Mesendoderm (in vitro differentiated cells): Measurements from ENCODE around the gene MYO16.

ENCODE experiments used
- DNase-seq: peaks from one replicate; pipeline ENCODE4 v3.0.0; 2013
- H2AK5ac ChIP-seq: 2 replicates; pipeline ENCODE4 v1.6.1; 2013; ENCODE audit warnings: low read length, inconsistent platforms
- H2BK120ac ChIP-seq: 2 replicates; pipeline ENCODE4 v1.6.1; 2013; ENCODE audit warnings: low read depth, mild to moderate bottlenecking, low read length, moderate library complexity, mixed read lengths
- H2BK15ac ChIP-seq: replicated peaks from 2 replicates; pipeline ENCODE4 v1.6.1; 2013; ENCODE audit warnings: low read depth, mild to moderate bottlenecking, moderate library complexity
- H2BK5ac ChIP-seq: 2 replicates; pipeline ENCODE4 v1.6.1; 2013; ENCODE audit warnings: low read length, inconsistent platforms
- H3K18ac ChIP-seq: 2 replicates; pipeline ENCODE4 v1.6.1; 2013; ENCODE audit warnings: mild to moderate bottlenecking, low read length, mixed read lengths
- H3K23ac ChIP-seq: one replicate; pipeline ENCODE4 v1.6.1; 2013; ENCODE audit warnings: low read length
- H3K27ac ChIP-seq: 2 replicates; pipeline ENCODE4 v1.5.1; 2013; ENCODE audit warnings: low read depth, mild to moderate bottlenecking, inconsistent platforms, low read length, moderate library complexity
- H3K27me3 ChIP-seq: 2 replicates; pipeline ENCODE4 v1.6.1; 2013; ENCODE audit warnings: low read length, control low read depth, mild to moderate bottlenecking, inconsistent platforms; ENCODE audit not compliant: insufficient read depth, poor library complexity
- H3K36me3 ChIP-seq: 2 replicates; pipeline ENCODE4 v1.6.1; 2013; ENCODE audit warnings: low read length, inconsistent platforms; ENCODE audit not compliant: control insufficient read depth, insufficient read depth
- H3K4ac ChIP-seq: one replicate; pipeline ENCODE4 v1.6.1; 2013; ENCODE audit warnings: low read depth, mild to moderate bottlenecking, low read length, moderate library complexity
- H3K4me1 ChIP-seq: 2 replicates; pipeline ENCODE4 v1.6.1; 2013; ENCODE audit warnings: low read depth, low read length, inconsistent platforms; ENCODE audit not compliant: control insufficient read depth
- H3K4me2 ChIP-seq: 2 replicates; pipeline ENCODE4 v1.6.1; 2013; ENCODE audit warnings: low read length
- H3K4me3 ChIP-seq: 2 replicates; pipeline ENCODE4 v1.5.1; 2013; ENCODE audit warnings: mild to moderate bottlenecking, low read length
- H3K56ac ChIP-seq: one replicate; pipeline ENCODE4 v1.6.1; 2013; ENCODE audit warnings: low read length
- H3K79me1 ChIP-seq: 2 replicates; pipeline ENCODE4 v1.6.1; 2013; ENCODE audit warnings: low read length, inconsistent platforms
- H3K79me2 ChIP-seq: 2 replicates; pipeline ENCODE4 v1.6.1; 2013; ENCODE audit warnings: mild to moderate bottlenecking, low read length; ENCODE audit not compliant: control insufficient read depth, insufficient read depth
- H3K9ac ChIP-seq: 2 replicates; pipeline ENCODE4 v1.6.1; 2013; ENCODE audit warnings: low read length, inconsistent platforms
- H4K5ac ChIP-seq: one replicate; pipeline ENCODE4 v1.6.1; 2013; ENCODE audit warnings: low read length
- H4K8ac ChIP-seq: one replicate; pipeline ENCODE4 v1.6.1; 2013; ENCODE audit warnings: low read depth, mild to moderate bottlenecking, control low read depth, low read length, moderate library complexity
- WGBS: extraction: QIAGEN DNeasy Blood & Tissue Kit; methylation state at CpG from one replicate; pipeline ENCODE4 v1.1.7; 2013; ENCODE audit warnings: low lambda C conversion rate, missing lambda C conversion rate; ENCODE audit not compliant: insufficient coverage; ENCODE audit errors: extremely low coverage; 5-methylcytosine and 5-hydroxymethylcytosine counted together

The MYO16 gene

DNA sequence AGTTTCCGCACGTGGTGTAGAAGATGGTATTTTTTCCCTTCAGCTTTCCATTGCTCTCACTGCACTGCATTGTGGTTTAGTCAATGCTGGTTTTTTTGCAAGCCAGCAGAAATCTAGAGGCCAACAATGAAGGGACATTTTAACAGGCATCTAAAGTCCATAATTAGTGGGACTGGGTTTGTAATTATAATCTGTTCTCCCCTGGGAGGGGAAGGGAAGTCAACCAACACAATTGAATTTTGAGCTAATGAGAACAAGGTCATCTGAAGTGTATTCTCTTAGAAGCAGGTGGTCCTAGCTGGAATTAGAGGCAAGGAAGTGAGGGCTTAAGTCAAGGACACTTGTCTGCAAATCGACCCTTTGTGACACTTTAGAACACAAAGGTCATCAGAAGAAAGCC, 156.4 kb downstream of the MYO16 start:
- Histone ChIP-seq H3K4me1 (no peaks in the 10 kb centered on the region), H3K36me3 (no peaks in the 10 kb centered on the region), H3K4me3 (no peak overlapping the region), H3K23ac (no peak overlapping the region), H3K79me1 (no peaks in the 10 kb centered on the region), H2AK5ac (no peak overlapping the region), H3K4ac (no peak overlapping the region), H2BK120ac (no peak overlapping the region), H3K18ac (no peak overlapping the region), H3K79me2 (no peaks in the 10 kb centered on the region), H3K9ac (no peak overlapping the region), H3K27me3 (no peaks in the 10 kb centered on the region), H4K8ac (no peak overlapping the region), H4K5ac (no peak overlapping the region), H3K4me2 (no peak overlapping the region), H2BK15ac (no peak overlapping the region), H3K56ac (no peak overlapping the region), H2BK5ac (no peak overlapping the region), H3K27ac (no peak overlapping the region)
- WGBS, result no CpG with 5 or more reads among the region's 3 CpGs
- no peak for DNase-seq

DNA sequence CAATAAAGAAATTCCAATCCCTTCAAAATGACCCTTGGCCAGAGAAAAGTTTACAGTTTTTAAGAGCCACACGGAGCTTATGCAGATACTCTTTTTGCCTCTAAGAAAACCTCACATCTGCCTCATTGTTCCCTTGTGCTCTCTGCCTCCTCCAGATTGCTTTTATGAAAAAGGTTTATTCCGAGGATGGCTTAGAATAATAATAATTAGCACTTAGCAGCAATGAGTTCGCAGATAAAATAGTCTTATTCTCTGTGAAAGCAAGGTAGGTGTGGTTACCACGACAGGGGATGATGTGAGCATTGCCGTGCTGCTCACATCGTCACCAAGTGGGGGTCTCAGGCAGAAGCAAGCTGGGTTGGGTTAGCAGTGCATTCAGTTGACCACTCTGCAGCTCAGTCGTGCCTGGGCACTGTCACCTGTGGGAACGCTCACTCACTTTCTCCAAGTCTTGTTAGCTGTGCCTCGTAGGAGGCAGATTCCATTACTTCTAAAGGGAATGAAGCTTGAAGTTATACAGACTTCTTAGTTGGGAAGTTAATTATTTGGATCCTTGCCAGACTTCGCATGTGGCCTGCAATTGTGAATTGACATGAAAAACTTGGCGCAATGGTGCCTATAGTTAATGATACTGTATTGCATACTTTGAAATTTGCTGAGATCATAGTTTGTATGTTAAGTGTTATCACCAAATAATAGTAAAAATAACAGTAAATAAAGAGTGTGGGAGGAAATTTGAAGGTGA, 157.2 kb downstream of the MYO16 start:
- no peak overlapping the region for H3K56ac ChIP-seq
- no peak overlapping the region for H2AK5ac ChIP-seq
- H3K4me1 ChIP-seq, result no peaks in the 10 kb centered on the region
- no peaks in the 10 kb centered on the region for H3K79me2 ChIP-seq
- no peak overlapping the region for H4K5ac ChIP-seq
- H2BK120ac ChIP-seq, result no peak overlapping the region
- no peak overlapping the region for H3K4me3 ChIP-seq
- DNase-seq, result no peak
- H3K27ac ChIP-seq, result no peak overlapping the region
- no peak overlapping the region for H3K4ac ChIP-seq
- no peaks in the 10 kb centered on the region for H3K79me1 ChIP-seq
- H3K9ac ChIP-seq, result no peak overlapping the region
- no CpG with 5 or more reads among the region's 11 CpGs for WGBS
- no peak overlapping the region for H2BK15ac ChIP-seq
- no peaks in the 10 kb centered on the region for H3K36me3 ChIP-seq
- H4K8ac ChIP-seq, result no peak overlapping the region
- no peak overlapping the region for H3K4me2 ChIP-seq
- H3K23ac ChIP-seq, result no peak overlapping the region
- H3K27me3 ChIP-seq, result no peaks in the 10 kb centered on the region
- H3K18ac ChIP-seq, result no peak overlapping the region
- H2BK5ac ChIP-seq, result no peak overlapping the region

DNA sequence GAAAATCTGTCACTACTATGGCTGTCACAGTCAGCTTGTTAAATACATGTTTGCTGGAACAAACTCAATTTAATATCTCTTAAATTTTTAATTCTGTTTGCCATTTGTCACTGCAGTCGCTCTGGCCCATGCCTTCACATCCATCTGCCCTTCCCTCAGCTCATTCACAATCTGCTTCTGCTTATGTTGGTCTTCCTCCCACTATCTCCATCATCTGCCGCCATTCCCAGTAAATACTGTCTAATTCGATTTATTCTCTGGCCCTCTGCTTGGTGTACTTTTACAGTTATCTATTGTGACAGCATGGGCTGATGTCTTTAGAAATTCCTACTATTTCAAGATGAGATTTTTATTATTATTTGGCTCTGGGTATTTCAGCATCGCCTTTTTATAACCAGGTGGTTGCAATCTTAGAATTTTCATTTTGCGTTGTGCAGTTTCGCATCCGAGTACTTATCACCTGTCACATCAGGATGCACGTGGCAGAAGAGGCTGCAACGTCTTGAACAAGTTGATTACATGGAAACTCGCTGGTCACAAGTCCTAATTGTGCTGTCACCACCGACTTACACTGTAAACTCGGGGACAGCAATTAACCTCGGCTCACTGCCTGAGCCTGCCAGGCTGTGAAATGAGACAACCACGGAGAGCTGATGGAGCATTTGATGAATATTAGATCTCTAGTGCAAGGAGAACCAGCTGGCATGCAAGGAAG, 158.4 kb downstream of the MYO16 start:
- no peak overlapping the region for H3K27ac ChIP-seq
- no peak overlapping the region for H2BK5ac ChIP-seq
- no CpG with 5 or more reads among the region's 14 CpGs for WGBS
- no peak overlapping the region for H3K56ac ChIP-seq
- H3K18ac ChIP-seq, result no peak overlapping the region
- no peaks in the 10 kb centered on the region for H3K36me3 ChIP-seq
- no peaks in the 10 kb centered on the region for H3K27me3 ChIP-seq
- no peak overlapping the region for H2BK120ac ChIP-seq
- no peak overlapping the region for H3K9ac ChIP-seq
- H3K23ac ChIP-seq, result no peak overlapping the region
- H3K4me2 ChIP-seq, result no peak overlapping the region
- no peak for DNase-seq
- no peak overlapping the region for H4K5ac ChIP-seq
- no peaks in the 10 kb centered on the region for H3K79me2 ChIP-seq
- H3K4me1 ChIP-seq, result no peaks in the 10 kb centered on the region
- H2AK5ac ChIP-seq, result no peak overlapping the region
- H3K4ac ChIP-seq, result no peak overlapping the region
- H4K8ac ChIP-seq, result no peak overlapping the region
- no peaks in the 10 kb centered on the region for H3K79me1 ChIP-seq
- no peak overlapping the region for H2BK15ac ChIP-seq
- H3K4me3 ChIP-seq, result no peak overlapping the region

DNA sequence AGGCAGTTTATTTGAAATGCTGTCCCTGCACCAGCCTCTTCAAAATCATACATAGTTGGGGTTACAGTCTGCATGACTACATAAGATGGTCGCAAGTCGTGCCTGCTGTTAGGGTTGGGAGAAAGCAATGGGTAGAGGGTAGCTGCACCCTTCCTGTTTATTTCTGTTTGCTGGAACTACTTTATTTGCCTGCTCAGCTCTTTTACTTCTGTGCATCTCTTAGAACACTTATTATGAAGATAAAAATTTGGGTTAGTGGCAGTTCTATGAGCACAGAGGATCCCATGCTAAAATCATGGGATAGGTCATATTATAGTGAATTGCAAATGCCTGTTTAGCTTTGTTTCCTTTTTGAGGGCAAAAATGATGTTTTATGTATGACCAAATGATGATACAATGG, 160.1 kb downstream of the MYO16 start:
- no peak overlapping the region for H4K8ac ChIP-seq
- no peaks in the 10 kb centered on the region for H3K4me1 ChIP-seq
- H2BK15ac ChIP-seq, result no peak overlapping the region
- H3K4me2 ChIP-seq, result no peak overlapping the region
- no peak overlapping the region for H3K27ac ChIP-seq
- H3K4me3 ChIP-seq, result no peak overlapping the region
- no peak overlapping the region for H3K18ac ChIP-seq
- H3K79me2 ChIP-seq, result no peaks in the 10 kb centered on the region
- no CpG with 5 or more reads among the region's 2 CpGs for WGBS
- no peak overlapping the region for H4K5ac ChIP-seq
- H3K23ac ChIP-seq, result no peak overlapping the region
- H2AK5ac ChIP-seq, result no peak overlapping the region
- no peaks in the 10 kb centered on the region for H3K27me3 ChIP-seq
- H2BK120ac ChIP-seq, result no peak overlapping the region
- no peak overlapping the region for H3K9ac ChIP-seq
- no peak overlapping the region for H3K56ac ChIP-seq
- no peaks in the 10 kb centered on the region for H3K79me1 ChIP-seq
- no peak for DNase-seq
- no peaks in the 10 kb centered on the region for H3K36me3 ChIP-seq
- H2BK5ac ChIP-seq, result no peak overlapping the region
- no peak overlapping the region for H3K4ac ChIP-seq

DNA sequence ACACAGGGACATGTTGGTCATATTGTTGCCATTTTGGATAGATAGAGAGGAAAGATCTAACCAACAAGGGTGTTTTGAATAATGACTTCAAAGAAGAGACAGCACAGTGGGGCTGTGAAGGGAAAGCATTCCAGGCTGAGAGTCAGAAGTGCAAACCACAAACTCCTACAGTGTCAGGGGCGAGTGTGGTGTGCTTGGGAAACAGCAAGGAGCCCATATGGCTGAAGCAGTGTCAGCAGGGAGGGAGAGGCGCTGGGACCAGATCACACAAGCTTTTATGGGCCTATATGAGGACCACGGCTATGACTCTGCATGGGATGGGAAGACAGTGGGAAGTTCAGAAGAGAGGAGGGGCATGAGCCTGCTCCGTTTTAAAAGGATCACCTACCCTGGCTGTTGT, 166.4 kb downstream of the MYO16 start:
- no peaks in the 10 kb centered on the region for H3K79me1 ChIP-seq
- no peak overlapping the region for H2BK5ac ChIP-seq
- H3K4me3 ChIP-seq, result no peak overlapping the region
- no peak overlapping the region for H3K4me2 ChIP-seq
- H2BK120ac ChIP-seq, result no peak overlapping the region
- no peak overlapping the region for H3K4ac ChIP-seq
- H3K79me2 ChIP-seq, result no peaks in the 10 kb centered on the region
- H3K27ac ChIP-seq, result no peak overlapping the region
- no peak overlapping the region for H2BK15ac ChIP-seq
- no peak overlapping the region for H3K56ac ChIP-seq
- peak; percentile 3 for DNase-seq
- no peak overlapping the region for H4K8ac ChIP-seq
- no peak overlapping the region for H2AK5ac ChIP-seq
- H3K4me1 ChIP-seq, result no peaks in the 10 kb centered on the region
- no peak overlapping the region for H3K23ac ChIP-seq
- no CpG with 5 or more reads among the region's 4 CpGs for WGBS
- H3K18ac ChIP-seq, result no peak overlapping the region
- H3K36me3 ChIP-seq, result no peaks in the 10 kb centered on the region
- no peak overlapping the region for H3K9ac ChIP-seq
- H3K27me3 ChIP-seq, result no peaks in the 10 kb centered on the region
- no peak overlapping the region for H4K5ac ChIP-seq
